Measurements from ENCODE around the gene AMDHD2.
"Not testable (repeated sequence)": the region's sequence is repeated elsewhere in the genome, so short reads cannot be mapped to it uniquely, and the experiment has no call there.

The AMDHD2 gene

DNA sequence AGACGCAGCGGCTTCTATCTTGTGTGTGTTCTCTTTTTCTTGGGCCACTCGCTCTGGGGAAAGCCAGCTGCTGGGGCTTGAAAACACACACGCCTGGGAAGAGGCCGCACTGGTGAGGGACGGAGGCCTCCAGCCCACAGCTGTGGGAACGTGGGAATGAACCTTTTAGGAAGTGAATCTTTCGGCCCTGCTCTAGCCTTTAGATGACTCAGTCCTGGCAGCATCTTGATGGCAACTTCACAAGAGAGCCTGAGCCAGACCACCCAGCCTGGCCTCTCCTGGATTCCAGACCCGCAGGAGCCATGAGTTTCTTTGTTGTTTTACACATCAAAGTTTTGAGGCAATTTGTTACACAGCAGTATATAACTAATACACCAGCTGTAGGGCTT lies 15.4 kb downstream of the AMDHD2 start:
- DNase-seq = peak; percentile 78 to 97

DNA sequence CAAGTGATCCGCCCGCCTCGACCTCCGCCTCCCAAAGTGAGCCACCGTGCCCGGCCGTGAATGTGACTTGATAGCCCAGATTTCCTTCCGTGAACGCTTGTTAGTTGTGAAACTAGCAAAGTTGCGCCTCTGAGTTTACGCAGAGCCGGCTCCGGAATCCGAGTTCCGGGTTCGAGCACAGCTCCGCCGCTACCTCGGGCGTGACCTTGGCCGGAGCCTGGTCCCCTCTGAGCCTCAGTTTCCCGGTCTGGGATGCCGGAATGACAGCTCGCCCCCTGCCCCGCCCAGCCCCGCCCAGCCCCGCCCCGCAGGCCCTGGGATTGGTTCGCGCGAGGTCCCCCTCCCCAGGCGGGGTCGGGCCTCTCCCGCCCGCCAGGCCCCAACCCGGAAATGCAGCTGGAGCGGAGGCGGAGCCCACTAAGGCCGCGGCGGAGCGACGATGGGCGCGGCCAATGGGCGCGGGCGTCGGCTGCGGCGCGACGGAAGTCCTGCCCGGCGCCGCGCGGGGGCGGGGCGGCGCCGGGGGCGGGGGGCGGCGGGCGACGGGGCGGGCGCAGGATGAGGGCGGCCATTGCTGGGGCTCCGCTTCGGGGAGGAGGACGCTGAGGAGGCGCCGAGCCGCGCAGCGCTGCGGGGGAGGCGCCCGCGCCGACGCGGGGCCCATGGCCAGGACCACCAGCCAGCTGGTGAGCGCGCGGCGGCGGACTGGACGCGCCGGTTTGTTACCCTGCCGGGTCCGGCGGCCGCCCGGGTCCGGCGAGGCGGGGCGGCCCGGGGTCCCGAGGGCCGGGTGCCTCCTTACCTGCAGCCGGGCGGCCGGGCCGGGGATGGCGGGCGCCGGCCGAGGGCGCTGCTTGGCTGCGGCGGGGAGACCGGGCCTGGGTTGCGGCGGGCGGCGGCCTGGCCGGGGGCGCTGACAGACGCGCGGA lies 17.5 kb downstream of the AMDHD2 start, which contains the start of gene PDPK1:
PDPK1 (plus strand) TSS at position 571 of the 929 bp plus-strand sequence; CDS start at position 663, 92 bp downstream.
- peak; percentile 96 for DNase-seq

DNA sequence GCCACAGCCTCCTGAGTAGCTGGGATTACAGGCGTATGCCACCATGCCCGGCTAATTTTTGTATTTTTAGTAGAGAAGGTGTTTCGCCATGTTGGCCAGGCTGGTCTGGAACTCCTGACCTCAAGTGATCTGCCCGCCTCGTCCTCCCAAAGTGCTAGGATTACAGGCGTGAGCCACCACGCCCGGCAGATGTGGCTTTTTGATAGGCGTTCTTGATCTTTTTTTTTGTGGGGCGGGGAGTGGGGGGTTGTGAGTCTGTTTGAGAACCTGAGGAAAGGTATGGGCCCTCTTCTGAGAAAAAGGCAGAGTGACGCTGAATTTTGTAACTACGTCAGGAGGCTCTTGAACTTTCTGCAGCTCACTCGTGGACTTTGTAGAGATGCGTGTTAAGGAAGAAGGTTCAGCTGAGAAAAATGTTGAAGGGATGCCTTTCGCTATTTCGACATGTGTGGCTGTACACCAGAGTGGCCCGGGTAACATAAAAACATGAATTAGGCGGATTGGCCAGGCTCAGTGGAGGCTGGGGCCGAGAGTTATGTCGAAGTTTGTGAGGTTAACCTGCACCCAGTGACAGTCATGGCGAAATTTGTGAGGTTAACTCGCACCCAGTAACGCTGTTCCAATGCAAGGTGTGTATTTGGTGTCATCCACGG lies 19.1 kb downstream of the AMDHD2 start:
- not testable (repeated sequence) for DNase-seq

DNA sequence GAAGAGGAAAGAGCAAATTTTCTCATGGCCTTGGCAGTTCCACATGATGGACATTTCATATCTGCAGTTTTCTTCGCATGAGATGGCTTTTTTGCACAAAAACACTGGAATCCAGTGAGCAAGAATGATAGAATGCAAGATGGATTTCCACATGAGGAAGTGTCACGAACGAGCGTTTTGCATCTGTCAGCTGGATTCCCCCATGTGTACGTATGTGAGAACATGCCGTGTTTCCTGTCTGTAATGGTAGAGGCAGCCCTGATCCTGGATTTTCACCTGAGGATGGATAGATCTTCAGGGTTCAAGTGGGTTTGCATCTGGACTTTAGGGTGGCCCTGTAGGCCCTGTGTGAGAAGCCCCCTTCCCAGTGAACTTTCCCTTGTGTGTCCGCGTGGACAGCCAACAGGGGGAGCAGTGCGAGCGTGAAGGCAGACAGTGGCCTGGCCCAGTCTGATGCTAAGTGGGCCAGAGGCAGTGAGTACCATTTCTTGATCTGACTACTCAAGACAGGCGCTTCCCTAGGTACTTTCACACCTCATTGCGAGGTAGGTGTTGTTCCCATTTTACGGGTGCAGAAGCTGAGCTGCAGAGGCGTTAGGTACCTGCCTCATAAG lies 19.8 kb downstream of the AMDHD2 start:
- DNase-seq = not testable (repeated sequence)

DNA sequence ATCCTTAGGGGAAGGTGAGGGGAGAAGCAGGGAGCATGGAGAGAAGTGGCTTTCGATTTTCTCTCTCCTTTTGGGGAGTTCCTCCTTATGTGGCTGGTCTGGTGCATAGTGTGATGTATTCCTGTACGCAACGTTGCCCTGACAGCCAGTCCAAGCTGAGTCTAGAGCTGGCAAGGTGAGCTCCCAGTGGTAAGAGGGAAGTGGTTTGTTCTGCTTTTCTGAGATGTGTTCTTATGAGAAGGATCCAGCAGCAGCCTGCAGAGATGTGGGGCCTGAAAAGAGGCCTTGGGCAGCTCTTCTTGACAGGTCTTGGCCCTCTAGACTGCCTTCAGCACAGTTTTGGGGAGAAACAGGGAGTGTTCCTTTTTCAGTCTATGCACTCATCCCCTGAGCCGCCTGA lies 20.7 kb downstream of the AMDHD2 start:
- DNase-seq = not testable (repeated sequence)

DNA sequence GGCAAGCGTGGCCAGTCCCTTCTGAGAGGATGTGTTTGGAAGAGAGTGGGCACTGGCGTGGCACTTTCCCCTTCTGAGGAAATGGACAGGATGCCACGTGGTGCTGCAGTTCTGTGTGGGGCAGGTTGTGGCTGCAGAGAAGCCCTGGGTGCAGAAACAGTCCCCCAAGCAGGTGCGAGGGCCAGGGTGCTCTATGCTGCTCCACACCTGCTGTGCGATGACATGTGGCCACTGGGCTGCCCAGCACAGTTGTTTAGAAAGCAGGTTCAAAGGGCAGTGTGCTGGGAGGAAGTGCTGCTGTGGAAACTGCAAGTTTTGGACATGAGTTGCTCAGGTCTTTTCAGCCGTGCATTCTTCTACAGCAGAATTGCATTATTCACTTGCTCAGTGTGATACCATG lies 21.2 kb downstream of the AMDHD2 start:
- not testable (repeated sequence) for DNase-seq

DNA sequence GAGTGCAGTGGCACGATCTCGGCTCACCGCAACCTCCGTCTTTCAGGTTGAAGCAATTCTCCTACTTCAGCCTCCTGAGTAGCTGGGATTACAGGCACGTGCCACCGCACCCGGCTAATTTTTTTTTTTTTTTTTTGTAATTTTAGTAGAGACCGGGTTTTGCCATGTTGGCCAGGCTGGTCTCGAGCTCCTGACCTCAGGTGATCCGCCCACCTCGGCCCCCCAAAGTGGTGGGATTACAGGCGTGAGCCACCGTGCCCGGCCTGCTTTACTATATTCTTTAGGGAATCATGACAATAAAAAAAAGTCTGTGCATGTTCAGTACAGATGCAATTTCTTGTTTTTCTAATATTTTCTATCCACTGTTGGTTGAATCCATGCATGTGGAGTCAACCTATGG lies 23.6 kb downstream of the AMDHD2 start:
- not testable (repeated sequence) for DNase-seq

DNA sequence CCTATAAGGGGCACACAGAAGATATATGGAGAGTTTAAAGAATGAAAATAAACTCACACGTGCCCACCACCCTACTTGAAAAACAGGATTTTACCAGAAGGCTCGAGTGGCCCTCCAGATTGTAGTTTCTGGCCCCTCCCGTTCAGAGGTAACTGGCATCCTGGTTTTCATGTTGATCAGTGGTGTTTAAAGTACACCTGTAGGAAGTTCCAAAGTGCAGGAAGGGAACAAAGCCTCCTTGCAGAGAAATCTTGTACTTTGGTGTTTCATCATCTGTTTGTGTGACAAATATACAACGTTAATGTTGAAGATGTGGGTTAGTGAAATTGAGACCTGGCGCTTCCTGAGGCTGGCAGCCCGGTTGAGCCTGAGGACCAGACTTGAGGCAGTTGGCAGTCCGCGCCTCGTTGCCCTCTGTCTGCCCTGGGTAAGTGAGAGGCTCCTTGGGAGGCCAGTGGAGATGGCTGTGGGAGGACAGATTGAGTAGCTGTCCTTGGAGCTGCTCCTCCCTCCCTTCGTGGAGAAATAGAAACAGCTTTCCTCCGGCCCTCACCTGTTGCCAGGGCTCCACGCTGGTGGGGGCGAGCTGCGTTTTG lies 30.2 kb downstream of the AMDHD2 start:
- DNase-seq = not testable (repeated sequence)

DNA sequence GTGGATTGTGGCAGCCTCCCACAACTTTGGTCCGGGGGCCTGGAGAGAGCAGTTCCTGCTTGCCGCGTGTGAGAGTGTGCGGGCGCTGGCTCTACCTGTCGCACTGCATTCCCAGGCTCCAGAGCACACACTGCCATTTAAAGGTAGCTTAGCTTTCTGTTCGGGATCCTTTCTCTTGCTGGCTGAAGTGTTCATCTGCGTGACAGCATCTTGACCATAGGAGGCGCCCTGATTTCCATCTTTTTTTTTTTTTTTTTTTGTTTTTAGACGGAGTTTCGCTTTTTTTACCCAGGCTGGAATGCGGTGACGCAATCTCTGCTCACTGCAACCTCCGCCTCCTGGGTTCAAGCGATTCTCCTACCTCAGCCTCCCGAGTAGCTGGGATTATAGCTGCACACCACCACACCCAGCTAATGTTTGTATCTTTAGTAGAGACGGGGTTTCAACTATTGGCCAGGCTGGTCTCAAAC lies 31.3 kb downstream of the AMDHD2 start:
- DNase-seq = not testable (repeated sequence)

DNA sequence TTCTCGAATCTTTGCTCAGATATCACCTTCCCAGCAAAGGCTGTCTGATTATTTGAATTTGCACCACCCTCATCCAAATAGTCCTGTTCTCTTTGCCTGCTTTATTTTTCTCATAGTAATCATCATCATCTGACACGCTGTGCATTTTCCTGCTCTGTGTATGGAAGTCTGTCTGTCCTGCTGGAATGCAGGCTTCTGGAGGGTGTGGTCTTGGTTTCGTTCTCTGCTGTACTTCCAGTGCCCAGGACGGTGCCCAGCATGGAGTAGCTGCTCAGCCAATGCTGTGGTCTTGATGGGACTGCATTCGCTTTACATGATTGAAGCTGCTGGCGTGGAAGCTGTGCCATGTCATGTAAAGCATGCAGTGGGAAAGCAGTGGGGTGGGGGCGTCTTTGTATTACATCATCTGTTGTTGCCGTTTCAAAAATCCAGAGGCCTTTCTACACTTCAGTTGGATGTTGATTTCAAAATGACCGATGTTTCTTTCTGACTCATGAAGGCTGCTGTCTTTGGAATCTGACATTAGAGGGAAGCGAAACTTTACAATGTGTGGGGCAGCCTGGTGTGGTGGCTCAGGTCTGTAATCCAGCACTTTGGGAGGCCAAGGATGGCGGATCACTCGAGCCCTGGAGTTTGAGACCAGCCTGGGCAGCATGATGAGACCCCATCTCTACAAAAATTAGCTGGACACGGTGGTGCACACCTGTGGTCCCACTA lies 34.7 kb downstream of the AMDHD2 start:
- not testable (repeated sequence) for DNase-seq

DNA sequence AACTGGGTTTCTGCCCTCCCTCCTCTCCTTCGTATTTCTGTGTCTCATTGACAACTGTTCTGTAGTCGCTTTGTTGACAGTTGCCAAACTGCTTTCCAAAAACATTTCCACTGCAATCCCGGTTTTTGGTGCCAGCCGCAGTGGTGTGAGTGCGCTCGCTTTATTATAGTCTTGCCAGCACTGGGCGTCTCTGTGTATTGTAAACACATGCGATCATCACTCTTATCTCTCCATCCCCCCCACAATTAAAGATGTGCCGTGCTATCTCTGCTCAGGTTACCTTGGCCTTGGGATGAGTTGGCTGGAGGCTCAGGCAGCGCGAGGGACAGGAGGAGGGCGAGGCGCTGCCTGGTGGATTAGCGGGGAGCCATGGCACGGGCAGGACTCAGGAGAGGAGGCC lies 37.0 kb downstream of the AMDHD2 start:
- DNase-seq = not testable (repeated sequence)

DNA sequence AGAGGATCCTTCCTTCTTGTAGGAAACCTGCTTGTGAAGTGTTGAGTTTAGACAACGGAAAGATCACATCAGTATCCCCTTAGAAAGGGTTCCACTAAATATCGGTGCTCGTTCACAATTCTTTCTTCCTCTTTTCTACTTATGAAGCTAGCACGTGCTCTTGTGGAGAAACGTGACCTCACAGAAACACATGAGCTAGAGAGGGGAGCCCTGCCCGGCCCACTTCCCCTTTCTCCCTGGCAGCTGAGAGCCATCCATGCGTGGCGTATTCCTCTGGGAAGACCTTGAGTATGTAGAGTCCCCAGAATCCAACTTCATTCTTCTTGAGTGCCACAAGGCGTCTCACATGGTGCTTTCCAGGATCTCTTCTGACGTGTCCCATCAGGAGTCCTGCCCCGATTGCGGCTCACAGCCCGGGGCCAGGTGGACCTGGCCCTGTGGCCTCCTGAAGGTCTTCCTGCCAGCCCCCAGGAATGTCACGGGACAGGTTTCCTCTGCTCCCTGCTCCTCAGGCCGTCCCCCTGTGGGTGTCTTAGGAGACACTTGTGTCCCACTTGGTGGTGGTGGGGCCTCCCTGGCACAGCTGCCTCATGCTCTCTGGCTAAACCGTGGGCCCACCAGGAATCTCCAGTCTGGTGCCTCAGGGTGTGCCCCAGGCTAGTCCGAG lies 40.1 kb downstream of the AMDHD2 start:
- not testable (repeated sequence) for DNase-seq

DNA sequence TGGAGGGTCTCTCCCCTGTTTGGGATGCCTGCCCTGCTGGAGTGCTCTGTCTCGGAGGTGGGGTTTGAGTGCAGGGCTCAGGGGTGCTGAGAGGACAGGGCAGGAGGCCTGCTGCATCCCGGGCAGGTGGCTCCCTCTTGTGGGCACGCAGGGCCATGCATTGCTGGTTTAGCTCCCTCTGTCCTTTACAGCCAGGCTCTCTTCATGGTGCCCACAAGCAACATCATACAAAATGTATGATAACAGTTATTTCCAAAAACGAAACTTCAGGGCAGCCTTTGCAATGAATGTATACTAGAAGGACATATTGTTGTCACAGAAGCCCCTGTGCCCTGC lies 40.6 kb downstream of the AMDHD2 start:
- not testable (repeated sequence) for DNase-seq

DNA sequence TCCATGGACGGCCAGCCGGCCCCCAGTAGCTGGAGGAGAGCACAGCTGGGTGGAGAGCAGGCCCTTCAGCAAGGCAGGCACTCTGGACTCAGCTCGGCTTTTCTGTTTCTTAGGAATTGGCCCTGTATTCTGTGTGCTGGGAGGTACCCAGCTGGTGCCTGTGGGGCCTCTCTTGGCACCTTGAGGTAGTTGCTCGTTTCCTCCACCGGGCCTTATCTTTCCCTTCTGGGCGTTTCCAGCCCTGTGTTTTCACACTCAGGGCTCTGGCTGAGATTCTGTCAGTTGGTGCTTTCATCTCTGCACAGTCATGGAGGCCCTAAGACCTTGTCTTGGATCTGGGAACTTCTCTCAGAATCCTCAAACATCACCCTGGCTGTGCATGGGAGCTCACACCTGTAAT lies 47.3 kb downstream of the AMDHD2 start:
- not testable (repeated sequence) for DNase-seq

DNA sequence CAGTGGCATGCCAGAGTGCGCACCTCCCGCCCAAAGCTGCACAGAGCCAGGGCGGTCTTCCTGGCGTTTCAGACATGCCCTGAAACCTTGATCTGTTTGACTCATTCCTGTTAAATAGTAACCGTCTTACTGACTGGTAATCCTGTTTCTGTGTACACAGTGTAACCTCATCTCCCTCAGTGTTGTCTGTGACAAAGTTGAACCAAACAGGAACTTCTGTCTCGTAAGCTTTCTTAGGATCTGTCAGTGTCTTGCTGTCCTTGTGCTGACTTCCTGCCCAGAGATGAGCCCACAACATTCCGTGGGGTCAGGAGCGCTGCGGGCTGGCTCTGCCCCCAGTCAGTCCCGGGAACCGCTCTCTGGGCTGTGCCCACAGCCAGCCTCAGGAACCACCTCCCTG lies 48.4 kb downstream of the AMDHD2 start:
- DNase-seq = not testable (repeated sequence)

DNA sequence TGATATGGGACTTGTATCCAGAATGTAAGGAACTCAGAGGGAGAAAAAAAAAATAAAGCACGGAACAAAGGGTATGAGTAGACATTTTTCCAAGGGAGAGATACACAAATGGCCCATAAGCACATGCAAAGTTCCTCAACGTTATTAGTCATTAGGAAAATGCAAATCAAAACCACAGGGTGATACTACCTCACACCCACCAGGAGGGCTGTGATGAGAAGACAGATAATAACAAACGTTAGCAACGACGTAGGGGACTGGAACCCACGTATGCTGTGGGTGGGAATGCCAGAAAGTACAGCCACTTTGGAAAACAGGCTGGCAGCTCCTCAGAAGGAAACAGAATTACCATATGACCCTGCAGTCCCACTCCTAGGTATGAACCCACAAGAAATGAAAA lies 52.5 kb downstream of the AMDHD2 start:
- DNase-seq = not testable (repeated sequence)

DNA sequence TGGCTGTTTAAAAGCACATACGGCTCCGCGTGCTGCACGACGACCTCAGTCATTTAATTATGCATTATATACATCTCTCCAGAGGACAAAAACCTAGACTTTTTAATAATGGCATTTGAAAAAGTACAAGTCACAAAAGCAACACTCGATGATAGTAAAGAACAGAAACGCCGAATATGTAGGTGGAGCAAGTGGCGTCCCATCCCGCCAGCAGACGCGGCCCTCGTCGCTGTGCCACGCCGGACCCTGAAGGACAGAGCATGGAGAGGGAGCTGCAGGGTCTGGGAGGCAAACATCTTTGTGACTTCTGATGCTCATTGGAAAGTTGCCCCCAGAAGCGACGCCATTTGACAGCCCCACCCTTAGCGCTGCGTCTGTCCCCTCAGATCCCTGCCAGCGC lies 55.7 kb downstream of the AMDHD2 start:
- DNase-seq = not testable (repeated sequence)

DNA sequence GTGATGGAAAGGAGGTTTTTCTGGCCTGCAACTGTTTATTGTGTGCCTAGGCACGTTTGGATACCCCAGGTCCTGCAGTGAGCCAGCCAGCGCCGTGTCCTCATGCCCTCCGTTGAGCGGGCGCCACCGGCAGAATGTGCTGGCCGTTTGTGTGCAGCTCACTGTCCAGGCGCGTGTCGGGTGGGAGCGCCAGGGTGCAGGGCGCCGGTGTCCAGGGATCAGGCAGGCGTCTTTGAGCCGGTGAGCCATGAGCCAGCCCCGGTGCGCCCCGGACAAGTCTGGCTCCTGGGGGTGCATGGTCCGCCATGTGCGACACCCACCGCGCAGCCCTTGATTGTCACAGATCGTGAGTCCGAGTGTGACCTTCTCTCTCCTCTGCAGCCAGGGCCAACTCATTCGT lies 56.9 kb downstream of the AMDHD2 start:
- not testable (repeated sequence) for DNase-seq

DNA sequence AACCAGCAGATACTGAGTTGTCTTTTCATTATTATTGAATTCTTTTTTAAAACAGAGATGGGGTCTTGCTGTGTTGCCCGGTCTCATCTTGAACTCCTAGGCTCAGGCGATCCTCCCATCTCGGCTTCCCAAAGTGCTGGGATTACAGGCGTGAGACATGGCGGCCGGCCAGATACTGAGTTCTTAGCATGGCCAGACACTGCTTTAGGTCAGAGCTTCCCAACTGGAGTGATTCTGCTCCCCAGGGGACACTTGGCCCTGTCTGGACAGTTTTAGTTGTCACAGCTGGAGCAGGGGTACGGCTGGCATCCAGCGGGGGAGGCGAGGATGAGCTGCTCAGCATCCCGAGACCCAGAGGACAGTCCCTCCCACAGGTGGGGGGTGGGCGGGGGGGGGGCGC lies 58.7 kb downstream of the AMDHD2 start:
- not testable (repeated sequence) for DNase-seq

DNA sequence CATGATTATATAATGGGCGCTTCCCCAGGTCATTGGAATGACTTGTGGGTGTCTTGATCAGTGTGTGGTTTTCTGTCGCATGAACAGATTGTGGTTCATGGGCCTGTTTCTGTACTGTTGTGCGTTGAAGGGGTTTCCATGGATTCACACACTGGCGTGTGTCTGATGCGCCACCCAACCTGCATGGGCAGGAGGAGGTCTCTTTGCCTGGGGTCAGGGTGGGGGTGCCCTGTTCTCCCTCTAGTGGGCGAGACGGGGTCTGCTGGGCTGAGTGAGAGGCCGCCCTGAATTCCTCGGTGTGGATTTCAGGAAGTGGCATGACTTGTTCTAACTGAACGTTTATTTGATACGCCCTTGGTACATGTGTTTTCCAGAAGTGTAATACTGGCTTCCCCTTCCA lies 60.0 kb downstream of the AMDHD2 start:
- DNase-seq = peak; percentile 4 to 14

DNA sequence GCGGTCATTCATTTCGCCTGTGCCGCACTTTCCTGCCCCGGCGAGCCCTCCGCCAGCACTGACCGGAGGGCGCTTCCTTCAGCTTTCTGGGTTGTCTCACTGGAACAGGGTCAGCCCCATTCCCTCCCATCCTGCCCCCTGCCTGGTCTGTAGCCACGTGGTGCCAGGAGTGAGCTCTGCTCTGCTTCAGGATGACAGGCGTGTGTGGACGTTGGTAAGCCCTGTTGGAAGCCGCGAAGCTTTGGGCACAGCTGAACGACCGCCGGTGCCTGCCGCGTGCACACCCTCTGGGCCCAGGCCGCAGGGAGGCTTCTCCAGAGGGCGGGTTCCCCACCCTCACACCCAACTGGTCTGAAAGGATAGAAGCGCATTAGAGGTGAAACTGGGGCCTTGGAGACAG lies 60.6 kb downstream of the AMDHD2 start:
- not testable (repeated sequence) for DNase-seq
